GM18907 (cell line): ENCODE results near the gene SCG2.
"Not testable (repeated sequence)": the region's sequence is repeated elsewhere in the genome, so short reads cannot be mapped to it uniquely, and the experiment has no call there.

Source experiments
- ATAC-seq: cut with Tn5 transposase; IDR thresholded peaks from one replicate; pipeline ENCODE4 v1.9.1; 2021; ENCODE audit warnings: mild to moderate bottlenecking, moderate library complexity; ENCODE audit not compliant: unreplicated experiment

The SCG2 gene

DNA sequence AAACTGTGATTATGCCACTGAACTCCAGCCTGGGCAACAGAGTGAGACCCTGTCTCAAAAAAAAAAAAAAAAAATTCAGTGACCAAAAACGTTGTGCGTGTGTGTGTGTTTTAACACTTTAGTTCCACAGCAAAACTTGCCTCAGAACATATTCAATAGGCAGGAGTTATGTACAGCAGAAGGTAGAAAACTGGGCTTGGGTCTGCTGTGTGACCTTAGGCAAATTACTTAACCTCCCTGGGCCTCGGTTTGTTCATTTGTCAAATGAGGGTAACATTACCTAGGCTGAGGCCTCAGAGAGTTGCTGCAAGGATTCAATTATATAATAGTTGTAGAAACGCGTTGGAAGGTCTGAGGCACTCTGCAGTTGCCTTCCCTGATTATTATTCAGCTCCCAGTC lies 10.3 kb upstream of the SCG2 start:
- no peak for ATAC-seq

DNA sequence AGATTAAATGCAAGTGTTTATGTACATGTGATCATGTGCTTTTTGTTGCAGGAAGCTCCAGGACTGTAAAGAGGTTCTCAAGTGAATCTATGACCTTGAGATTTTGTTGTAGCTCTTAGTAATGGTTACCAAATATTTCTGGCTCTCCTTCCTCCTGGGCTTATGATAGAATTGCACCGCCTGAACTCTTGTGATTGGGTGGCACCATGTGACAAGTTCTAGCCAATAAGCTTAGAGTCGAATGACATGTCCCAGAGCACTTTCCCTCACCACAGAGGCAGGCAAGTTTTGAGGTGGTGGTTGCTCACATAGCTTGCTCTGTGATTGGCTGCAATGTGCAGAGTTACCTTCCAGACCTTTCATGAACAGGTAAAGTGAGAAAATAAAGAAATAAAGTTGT lies 8.9 kb upstream of the SCG2 start:
- no peak for ATAC-seq

DNA sequence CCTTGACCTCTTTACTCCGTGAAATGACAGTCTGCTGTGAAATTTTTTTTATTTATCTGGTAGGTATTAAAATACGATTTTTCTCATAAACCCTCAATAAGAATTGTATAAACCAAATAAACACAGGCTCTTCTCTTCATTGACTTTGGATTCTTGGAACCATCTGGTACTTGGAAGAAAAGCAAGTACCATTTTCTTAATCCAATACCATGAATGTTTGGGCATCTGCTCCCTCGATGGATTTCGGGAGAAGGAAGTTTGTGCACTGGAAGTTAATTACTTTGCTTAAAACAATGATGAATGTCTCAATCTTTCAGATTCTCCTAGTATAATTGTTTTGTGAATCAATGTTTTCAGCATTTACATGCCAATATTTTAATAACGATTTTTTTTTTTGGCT lies 5.3 kb upstream of the SCG2 start:
- ATAC-seq, result no peak

DNA sequence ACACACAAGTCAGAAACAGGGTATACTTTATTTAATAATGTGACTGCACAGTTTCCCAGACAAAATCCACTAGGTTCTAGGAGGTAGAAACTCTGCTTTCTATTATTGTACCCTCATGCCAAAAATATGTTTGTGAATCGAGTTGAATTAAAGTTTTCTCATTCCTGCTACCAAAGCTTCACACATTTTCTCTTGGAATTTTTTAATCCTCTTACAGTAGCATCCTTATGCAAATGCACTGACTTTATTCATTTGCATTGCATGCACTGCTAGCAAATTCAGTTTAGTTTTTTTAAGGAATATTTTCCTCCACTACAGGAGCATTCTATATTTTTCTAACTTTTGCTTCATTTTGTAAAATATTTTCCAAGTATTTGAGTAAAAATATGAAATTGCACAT lies 4.8 kb upstream of the SCG2 start:
- ATAC-seq, result no peak

DNA sequence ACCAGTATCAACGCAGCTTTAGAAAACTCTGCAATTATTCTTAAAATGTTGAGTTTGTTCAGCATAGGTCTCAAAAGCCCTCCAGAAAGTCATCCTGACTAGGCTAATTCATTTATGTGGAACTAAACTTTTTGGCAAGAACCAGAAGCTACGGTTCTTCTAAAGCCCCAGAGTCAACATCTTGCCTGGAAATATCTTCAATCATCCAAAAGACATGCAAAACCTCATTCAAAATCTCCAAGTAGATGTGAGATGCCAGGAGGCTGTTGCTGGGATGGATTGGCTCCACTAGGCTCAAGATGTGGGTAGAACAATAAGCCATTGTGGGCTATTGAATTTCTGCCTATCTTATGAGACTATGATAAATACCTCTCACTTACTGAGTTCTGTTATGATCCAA lies 2.1 kb upstream of the SCG2 start:
- no peak for ATAC-seq

DNA sequence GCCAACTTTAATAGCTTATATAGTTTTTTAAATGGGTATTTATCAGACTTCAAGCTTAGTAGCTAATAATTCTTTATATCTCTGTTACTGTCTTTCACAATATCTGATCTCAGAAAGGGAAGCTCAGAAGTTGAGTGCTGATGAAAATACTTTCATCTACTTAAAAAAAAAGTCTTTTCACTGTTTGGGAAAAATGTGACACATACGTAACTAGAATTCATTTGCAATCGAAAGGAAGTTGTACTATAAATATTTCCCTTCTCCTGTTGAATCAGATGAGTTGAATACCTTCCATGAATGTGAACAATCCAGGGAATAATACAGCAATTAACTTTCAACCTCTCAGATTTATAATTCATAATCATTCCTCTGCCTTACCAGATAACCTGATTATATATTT lies 811 bp upstream of the SCG2 start:
- ATAC-seq, result no peak

DNA sequence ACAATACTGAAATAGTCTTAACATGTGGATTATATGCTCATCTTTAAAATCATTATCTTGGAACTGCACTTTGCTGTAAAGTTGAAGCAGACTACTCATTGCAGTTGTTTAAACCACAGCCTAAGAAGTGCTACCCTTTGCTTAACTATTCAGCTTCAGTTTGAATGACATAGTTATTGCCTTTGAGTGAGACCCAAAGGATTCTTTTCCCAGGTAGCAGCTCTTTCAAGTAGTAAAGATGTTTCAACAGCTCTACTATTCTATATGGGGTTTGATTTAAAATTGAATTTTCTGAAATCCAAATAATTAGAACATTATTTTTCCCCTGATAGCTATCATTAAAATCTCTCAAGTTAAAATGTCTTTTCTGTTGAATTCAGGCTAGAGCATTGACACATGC lies 1.1 kb downstream of the SCG2 start:
- ATAC-seq, result no peak

DNA sequence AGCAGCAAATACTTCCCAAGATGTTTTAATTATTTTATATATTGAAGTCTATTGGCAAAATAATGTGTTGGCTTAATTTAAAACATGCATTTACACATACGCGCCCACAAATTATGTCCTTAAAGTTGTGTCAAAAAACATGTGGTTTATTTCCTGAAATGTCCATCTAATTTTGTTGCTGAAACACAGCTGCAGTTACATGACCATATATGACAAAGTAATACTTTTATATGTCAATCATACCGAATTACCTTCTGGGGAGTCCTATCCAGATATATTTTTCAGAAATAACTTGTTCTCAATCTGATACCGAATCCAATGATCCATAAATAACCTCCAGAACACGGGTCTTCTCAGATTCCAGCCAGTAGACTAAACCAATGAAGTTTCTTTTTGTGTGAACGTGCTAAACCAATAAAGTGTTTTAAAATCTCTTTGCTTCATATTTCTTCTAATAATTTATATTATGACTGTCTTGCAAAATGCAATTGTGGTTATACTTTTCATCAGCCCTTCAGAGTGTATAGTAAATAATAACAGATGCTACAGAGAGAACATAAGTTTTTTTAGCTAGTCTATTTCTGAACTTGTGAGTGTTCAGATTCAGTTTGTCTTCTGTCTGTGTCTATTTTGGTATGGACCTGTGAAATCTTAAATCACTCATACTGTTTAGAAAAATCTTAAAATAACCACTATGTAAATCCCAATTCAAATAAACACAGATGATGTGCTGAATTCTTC lies 2.4 kb downstream of the SCG2 start:
- no peak for ATAC-seq

DNA sequence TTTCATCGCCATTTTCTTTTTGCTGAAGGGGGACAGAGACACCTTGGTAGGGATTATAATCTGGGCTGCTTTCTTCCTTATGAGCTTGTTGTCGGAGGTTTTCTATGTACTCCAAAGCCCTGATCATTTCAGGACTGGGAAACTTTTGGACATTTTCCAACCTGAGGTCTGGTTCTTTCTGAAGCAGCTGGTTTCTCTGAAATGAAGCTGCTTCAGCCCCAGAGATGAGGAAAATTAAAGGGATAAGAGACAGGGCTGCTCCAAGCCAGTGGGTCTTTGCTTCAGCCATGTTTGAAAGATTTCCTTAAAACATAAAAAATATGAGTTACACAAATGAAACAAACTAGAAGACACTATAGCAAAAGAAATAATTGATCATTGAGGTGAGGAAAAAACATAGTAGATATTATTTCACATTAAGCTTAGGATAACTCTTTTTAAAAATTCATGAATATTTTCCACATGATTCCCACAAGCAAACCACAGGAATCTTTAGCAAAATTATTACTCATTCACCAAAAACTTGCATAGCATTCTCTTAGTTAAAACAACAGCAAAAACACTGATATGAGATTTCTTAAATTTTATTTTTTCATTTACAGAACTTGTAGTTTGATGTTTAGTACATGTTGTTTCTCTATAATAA lies 3.0 kb downstream of the SCG2 start:
- ATAC-seq, result no peak

DNA sequence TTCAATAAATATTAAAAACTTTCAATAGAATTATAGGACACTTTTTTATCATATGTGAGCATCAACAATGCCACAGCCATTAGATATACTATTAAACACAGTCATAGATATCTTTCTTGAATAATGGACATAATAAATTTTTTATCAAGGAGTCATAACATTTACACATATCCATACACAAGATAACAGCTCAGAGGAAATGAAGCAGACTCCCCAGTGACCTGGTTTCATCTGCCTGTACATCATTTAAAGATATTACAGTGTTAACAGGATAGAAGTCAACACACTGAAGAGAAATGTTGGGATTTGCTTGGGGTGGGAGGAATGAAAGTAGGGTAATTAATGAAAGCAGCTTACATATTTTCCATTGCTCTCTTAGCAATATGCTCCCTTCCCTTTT lies 5.1 kb downstream of the SCG2 start:
- ATAC-seq, result no peak

DNA sequence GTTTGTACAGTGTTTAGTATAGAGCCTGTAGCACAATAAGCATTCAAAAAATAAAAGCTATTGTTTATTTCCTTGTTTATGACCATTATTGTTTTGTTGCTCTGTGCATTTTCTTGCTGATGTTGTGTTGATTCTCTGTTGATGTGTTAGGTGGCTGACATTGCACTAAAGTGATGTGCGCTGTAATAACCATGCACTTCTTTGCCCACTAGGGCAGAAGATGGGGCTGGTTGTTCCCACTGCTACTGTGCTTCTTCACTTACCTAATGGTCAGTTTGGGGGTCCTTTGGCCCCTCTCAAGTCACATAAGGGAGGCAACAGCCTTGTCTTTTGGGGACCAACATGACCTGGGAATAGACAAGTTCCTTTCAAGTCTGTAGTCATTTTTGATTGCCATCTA lies 6.0 kb downstream of the SCG2 start:
- ATAC-seq, result no peak

DNA sequence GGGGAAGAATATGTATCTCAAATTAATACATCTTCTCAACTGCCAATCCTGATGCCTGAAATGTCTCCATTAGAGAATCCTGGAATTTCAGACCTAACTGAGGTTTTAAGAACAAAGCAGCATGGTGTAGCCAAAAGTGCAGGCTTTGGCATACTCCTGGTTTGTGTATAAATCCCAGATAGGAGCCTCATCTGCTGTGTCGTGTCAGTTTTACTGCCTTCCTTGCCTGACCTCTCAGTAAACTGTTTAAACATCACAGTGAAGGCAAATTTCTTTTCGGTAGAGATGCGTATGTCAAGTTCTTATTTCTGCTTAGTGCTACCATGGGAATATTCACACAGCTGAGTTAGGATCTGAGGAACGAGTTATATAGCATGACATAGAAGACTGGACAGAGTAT lies 7.3 kb downstream of the SCG2 start:
- ATAC-seq, result no peak

DNA sequence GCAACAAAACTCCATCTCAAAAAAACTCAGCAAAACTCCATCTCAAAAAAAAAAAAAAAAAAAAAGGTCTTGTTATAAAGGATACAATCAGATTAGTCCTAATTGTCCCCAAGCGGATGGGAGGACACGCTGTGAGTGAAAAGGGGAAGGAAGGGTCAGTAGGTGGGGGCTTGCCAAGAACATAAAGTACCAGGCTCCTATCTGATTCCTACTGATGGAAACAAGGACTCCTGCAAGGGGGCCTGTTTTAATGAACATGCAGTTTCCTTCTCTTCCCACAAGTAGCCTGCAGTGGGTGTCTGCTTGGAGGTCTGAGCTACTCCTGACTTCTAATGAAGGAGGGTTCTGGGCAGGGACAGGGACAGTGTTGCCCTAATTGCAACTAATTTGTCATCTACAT lies 7.9 kb downstream of the SCG2 start:
- no peak for ATAC-seq

DNA sequence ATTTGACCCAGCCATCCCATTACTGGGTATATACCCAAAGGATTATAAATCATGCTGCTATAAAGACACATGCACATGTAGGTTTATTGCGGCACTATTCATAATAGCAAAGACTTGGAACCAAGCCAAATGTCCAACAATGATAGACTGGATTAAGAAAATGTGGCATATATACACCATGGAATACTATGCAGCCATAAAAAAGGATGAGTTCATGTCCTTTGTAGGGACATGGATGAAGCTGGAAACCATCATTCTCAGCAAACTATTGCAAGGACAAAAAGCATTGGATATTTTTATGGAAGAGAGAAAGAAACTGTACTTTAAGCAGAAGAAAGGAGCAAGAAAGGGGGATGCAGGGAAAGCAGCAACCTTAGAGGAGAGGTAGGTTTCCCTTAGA lies 9.5 kb downstream of the SCG2 start:
- not testable (repeated sequence) for ATAC-seq

DNA sequence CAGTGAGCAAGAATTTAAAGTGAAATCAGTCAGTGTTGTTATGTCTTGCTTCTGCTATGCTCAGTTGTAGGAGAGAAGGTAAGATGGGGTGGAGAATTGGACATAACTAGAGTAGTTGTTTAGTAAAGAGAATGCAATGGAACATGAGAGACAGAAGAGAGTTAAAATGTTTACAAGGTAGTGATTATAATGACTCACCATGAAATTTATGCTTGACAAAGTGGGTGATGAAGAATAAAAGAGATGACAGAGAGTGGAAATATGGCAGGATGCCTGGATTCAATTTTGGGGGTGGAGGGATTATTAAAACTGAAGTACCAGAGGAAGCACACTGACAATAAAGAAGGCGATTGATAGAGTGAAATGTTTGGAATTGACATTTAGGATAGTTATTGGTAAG lies 10.6 kb downstream of the SCG2 start:
- ATAC-seq, result no peak

DNA sequence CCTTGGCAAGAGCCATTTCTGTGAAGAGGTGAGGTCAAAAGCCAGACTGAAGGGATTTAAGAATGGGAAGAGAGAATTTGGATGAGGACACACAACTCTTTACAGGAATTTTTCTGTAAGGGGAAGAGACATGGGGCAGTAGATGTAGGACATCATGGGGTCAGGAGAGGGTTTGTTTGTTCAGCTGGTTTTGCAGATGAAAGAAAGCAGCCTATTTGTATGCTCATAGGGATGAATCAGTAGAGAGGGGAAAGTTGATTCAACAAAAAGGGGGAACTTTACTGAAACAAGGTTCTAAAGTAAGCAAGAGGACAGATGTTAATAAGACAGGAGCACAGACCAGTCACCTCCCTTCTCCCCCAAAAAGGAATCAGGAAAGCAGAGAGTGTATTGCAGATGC lies 11.2 kb downstream of the SCG2 start:
- ATAC-seq, result no peak

DNA sequence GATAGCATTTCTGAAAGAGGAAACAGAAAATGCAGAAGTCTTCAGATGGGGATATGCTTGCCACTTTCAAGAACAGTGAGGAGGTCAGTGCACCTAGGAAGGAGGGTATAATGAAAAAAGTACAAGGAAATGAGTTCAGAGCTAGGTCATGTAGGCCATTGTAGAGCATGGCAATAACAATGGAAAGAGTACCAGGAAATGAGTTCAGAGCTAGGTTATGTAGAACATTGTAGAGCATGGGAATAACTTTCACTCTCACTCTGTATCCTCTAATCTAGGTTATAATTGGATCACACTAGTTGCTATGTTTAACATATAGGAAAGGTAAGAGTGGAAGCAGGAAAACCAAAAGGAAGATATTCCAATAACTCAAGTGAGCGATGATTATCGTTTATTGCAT lies 12.3 kb downstream of the SCG2 start:
- ATAC-seq, result no peak

DNA sequence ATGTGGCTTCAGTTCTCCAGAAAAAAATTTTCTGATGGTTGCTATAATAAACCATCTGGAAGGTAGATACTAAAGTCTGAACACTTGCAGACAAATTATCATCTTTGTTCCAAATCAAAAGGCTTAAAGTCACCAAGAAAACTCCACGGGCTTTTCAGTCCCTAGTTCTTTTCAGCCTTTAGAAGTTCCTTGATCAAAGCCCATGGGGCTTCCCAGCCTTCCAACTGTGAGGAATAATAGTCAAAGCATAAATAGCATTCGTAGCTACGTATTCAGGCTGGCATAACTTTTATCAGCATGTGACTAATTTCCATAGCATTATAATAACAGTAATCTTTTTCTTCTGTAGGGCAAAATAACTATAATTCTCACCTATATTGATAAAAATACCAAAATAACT lies 13.9 kb downstream of the SCG2 start:
- no peak for ATAC-seq

DNA sequence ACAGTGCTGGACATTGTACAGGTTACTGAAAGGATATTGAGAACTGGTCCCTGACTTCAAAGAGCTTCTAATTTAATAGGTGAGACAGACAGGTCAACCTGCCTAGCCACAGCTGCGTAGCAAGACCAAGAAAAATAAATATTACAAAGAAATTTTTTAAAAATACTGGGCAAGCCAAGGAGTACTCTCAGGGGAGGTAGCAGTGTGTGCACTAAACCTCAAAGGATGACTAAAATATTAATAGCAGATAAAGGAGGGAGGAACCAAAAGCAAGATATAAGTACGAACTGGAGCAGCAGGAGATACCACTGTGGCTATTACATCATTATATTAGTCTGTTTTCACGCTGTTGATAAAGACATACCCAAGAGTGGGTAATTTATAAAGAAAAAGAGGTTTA lies 14.9 kb downstream of the SCG2 start:
- no peak for ATAC-seq

DNA sequence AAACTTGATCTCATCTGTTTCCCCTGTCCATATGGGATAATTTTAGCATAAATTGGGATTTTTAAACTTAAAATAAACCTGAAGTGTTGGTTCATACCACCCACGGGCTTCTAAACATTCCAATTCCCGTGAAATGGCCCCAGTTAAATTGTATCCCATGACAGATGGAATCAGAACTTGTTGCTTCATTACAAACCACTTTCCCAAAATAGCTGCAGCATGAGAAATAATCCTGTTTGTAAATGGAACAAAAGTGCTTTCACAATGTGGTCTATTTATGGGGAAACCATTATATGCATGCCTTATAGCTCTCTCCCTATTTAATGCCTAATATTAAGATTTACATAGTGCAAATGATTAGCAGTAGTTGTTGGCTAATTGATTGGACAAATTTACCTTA lies 15.9 kb downstream of the SCG2 start:
- ATAC-seq, result no peak

DNA sequence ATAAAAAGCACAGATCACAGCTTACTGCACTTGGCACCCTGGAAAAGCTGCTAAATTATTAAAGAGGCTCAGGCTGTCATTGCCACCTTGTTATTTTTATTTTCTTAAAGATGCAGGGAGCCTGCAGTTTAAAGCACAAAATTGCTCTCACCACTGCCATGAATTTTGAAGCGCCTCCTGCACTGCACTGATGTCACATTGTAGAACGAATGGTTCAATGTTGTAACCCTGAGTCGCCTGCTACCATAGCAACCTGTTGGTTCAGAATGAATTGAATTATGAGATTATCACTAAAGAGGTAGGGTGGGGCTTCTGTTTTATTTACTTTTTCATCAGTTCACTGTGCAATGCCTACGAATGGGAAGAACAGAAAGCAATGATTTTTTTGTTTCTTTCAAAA lies 16.5 kb downstream of the SCG2 start:
- no peak for ATAC-seq

DNA sequence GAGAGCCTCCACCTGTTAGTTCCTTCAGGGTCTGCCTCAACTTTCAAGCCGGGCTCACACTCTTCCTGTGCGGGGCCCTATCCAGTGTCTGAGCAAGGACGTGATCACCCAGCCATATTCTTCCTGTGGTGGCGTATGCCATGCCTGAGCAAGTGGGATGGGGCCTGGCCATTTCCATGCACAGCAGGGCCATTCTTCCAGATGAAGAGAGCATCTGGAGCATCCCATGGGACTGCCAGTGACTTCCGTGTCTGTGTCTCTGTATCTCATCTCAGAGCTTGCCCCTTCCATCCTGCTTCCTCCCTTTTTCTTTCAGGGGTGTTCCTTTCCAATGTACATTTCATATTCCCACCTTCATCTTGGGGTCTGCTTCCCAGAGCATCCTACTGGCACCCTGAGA lies 20.2 kb downstream of the SCG2 start:
- no peak for ATAC-seq

DNA sequence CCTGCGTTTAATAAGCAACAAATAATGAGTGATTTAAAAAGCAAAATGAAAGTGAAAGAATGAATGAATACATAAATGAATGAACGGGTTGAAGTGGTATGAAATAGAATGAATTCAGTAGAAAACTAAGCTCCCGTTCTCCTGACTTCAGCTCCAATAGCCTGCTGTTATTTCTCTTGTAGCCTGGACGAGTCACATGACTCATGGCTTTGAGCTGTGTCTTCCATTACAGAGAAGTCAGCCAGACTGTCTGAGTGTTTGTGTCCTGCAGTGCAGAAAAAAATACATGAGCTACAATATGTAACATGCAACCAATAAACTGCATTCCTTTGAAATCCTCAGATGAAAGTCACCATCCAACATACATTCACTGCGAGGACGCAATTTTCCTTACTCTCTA lies 21.2 kb downstream of the SCG2 start:
- no peak for ATAC-seq
